SU-DHL-6 (cell line): ENCODE measurements around the gene FHAD1.

Experiments
- CTCF ChIP-seq: fragments of 200-600 bp; sonication (generic); IDR thresholded peaks from one replicate; pipeline ENCODE4 v1.5.1; 2017; ENCODE audit warnings: antibody characterized with exemption, mild to moderate bottlenecking, low read length, moderate library complexity; ENCODE audit not compliant: insufficient read depth, poor library complexity, severe bottlenecking
- EZH2phosphoT487 ChIP-seq: fragments of 200-600 bp; sonication (generic), shearing (Covaris generic); conservative IDR thresholded peaks from 2 replicates; pipeline ENCODE4 v1.6.1; 2018; ENCODE audit warnings: mild to moderate bottlenecking, antibody characterized with exemption, low read length, moderate library complexity, mixed read lengths

DNA sequence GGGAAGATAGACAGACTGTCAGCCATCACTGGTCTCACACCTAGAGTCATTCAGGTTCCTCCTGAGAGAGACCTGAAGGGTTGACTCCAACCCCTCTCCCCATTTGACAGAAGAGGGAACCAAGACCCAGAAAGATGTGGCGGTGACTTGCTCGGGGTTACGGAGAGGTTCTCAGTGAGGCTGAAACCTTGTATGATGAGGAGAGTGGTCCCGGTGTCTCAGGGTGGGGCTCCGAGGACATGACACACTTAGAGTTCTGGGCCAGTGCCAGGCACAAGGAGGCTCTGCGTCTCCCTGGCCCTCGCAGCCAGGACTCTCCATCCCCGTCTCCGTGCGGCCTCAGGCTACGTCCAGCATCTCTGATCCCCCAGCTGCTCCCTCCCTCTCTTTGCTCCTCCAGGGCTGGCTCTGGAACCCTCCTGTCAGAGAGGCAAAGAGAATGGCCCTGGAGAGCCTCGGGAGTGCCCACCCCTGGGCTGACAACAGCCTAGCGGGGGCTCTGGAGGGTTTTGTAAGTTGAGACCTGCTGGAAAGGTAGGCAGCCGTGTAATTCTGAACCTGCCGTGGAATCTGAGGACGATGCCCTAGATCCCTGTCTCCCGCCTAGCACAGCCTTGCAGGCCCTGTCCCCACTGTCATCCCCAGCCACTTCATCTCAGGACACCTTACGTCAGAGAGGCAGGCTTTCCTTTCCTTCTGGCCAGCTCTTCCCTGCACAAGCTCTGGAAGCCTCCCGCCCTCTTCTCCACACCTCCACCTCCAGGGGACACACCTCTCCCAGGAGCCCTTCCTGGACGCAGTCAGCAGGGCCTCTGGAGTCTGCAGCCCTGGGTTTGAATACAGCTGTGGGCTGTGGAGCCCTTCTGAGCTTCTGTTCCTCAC is 166.8 kb downstream of the FHAD1 start:
- TF ChIP-seq CTCF = no peak
- TF ChIP-seq EZH2phosphoT487 = no peak
